SU-DHL-6 (cell line): ENCODE data around the gene DMAC1.

Source experiments
- H2AFZ ChIP-seq: fragments of 200-600 bp; sonication (generic); 2 replicates; pipeline ENCODE4 v1.6.1; 2014; ENCODE audit warnings: low read depth, mild to moderate bottlenecking, moderate library complexity, mixed read lengths, antibody characterized with exemption, low read length; ENCODE audit not compliant: severe bottlenecking
- H3F3A ChIP-seq: fragments of 200-600 bp; shearing (Covaris generic); 2 replicates; pipeline ENCODE4 v1.6.0; 2016; ENCODE audit warnings: antibody characterized with exemption, mild to moderate bottlenecking; ENCODE audit not compliant: insufficient read depth
- H3K27ac ChIP-seq: fragments of 200-600 bp; sonication (generic); 2 replicates; pipeline ENCODE4 v1.5.1; 2016; ENCODE audit warnings: low read depth, mild to moderate bottlenecking, low read length, moderate library complexity, mixed read lengths
- H3K27me3 ChIP-seq: fragments of 200-600 bp; sonication (generic), shearing (Covaris generic); 2 replicates; pipeline ENCODE4 v1.6.0; 2014; ENCODE audit warnings: mild to moderate bottlenecking, low read length
- H3K36me3 ChIP-seq: fragments of 200-600 bp; sonication (generic); 2 replicates; pipeline ENCODE4 v1.6.1; 2014; ENCODE audit warnings: mild to moderate bottlenecking, low read length, mixed read lengths
- H3K4me2 ChIP-seq: fragments of 300-600, 200-600 bp; shearing (Covaris generic), sonication (generic); 2 replicates; pipeline ENCODE4 v1.6.0; 2014; ENCODE audit warnings: low read length, low read depth, mild to moderate bottlenecking; ENCODE audit not compliant: poor library complexity, severe bottlenecking
- H3K4me3 ChIP-seq: fragments of 200-600 bp; sonication (generic); 2 replicates; pipeline ENCODE4 v1.5.1; 2014; ENCODE audit warnings: antibody characterized with exemption, low read length, mild to moderate bottlenecking, mixed read lengths; ENCODE audit not compliant: insufficient read depth, poor library complexity, severe bottlenecking
- H3K79me2 ChIP-seq: fragments of 200-600 bp; sonication (generic); 2 replicates; pipeline ENCODE4 v1.6.1; 2014; ENCODE audit warnings: mild to moderate bottlenecking, low read length, moderate library complexity; ENCODE audit not compliant: insufficient read depth
- H3K9ac ChIP-seq: fragments of 200-600 bp; sonication (generic); 2 replicates; pipeline ENCODE4 v1.7.0; 2014; ENCODE audit warnings: mild to moderate bottlenecking, low read length
- H3K9me2 ChIP-seq: fragments of 200-600 bp; sonication (generic); replicated peaks from 2 replicates; pipeline ENCODE4 v1.6.1; 2014; ENCODE audit warnings: low read length; ENCODE audit not compliant: insufficient read depth
- H3K9me3 ChIP-seq: fragments of 200-600 bp; sonication (generic); 2 replicates; pipeline ENCODE4 v1.6.1; 2014; ENCODE audit warnings: low read length, mixed read lengths; ENCODE audit not compliant: insufficient read depth
- H4K20me1 ChIP-seq: fragments of 200-600 bp; sonication (generic); 2 replicates; pipeline ENCODE4 v1.6.1; 2014; ENCODE audit warnings: low read depth, mild to moderate bottlenecking, antibody characterized with exemption, low read length, moderate library complexity, mixed read lengths
- CTCF ChIP-seq: fragments of 200-600 bp; sonication (generic); IDR thresholded peaks from one replicate; pipeline ENCODE4 v1.5.1; 2017; ENCODE audit warnings: antibody characterized with exemption, mild to moderate bottlenecking, low read length, moderate library complexity; ENCODE audit not compliant: insufficient read depth, poor library complexity, severe bottlenecking
- EZH2phosphoT487 ChIP-seq: fragments of 200-600 bp; sonication (generic), shearing (Covaris generic); conservative IDR thresholded peaks from 2 replicates; pipeline ENCODE4 v1.6.1; 2018; ENCODE audit warnings: mild to moderate bottlenecking, antibody characterized with exemption, low read length, moderate library complexity, mixed read lengths

DMAC1 gene

GRCh38 chr9:7844242-7844641, 44.7 kb upstream of the DMAC1 start:
- H3K9me2 ChIP-seq: no peaks in the 10 kb centered on the region
- H3K9me3 ChIP-seq: no peaks in the 10 kb centered on the region
- TF ChIP-seq EZH2phosphoT487 (no peak), CTCF (peak; percentile 26)

GRCh38 chr9:7841831-7842230, 42.3 kb upstream of the DMAC1 start:
- Histone ChIP-seq H3K27ac (no peak overlapping the region), H3K27me3 (no peaks in the 10 kb centered on the region), H3K79me2 (no peaks in the 10 kb centered on the region)

More at GRCh38 chr9:7844242-7844641, 44.7 kb upstream of the DMAC1 start:
- H2AFZ ChIP-seq: no peak overlapping the region
- no peaks in the 10 kb centered on the region for H3K79me2 ChIP-seq
- H3F3A ChIP-seq: no peaks in the 10 kb centered on the region
- no peaks in the 10 kb centered on the region for H3K27me3 ChIP-seq
- H3K4me3 ChIP-seq: no peak overlapping the region
- H3K36me3 ChIP-seq: no peaks in the 10 kb centered on the region
- H3K9ac ChIP-seq: no peak overlapping the region
- no peaks in the 10 kb centered on the region for H4K20me1 ChIP-seq
- H3K27ac ChIP-seq: no peak overlapping the region
- H3K4me2 ChIP-seq: no peak overlapping the region

GRCh38 chr9:7834531-7834930, 35.0 kb upstream of the DMAC1 start:
- no peak overlapping the region for H3K4me3 ChIP-seq
- H3K79me2 ChIP-seq: no peaks in the 10 kb centered on the region
- H3K4me2 ChIP-seq: no peak overlapping the region
- H4K20me1 ChIP-seq: no peaks in the 10 kb centered on the region
- no peak overlapping the region for H3K27ac ChIP-seq
- H3K9me2 ChIP-seq: no peaks in the 10 kb centered on the region
- no peaks in the 10 kb centered on the region for H3F3A ChIP-seq
- no peak overlapping the region for H2AFZ ChIP-seq
- H3K36me3 ChIP-seq: no peaks in the 10 kb centered on the region
- H3K27me3 ChIP-seq: no peaks in the 10 kb centered on the region
- H3K9ac ChIP-seq: no peak overlapping the region
- TF ChIP-seq CTCF (no peak), EZH2phosphoT487 (no peak)
- no peaks in the 10 kb centered on the region for H3K9me3 ChIP-seq

More at GRCh38 chr9:7841831-7842230, 42.3 kb upstream of the DMAC1 start:
- Histone ChIP-seq H3F3A (no peaks in the 10 kb centered on the region), H4K20me1 (no peaks in the 10 kb centered on the region), H3K9me3 (no peaks in the 10 kb centered on the region), H3K9ac (no peak overlapping the region), H3K9me2 (no peaks in the 10 kb centered on the region), H3K4me2 (no peak overlapping the region), H2AFZ (no peak overlapping the region), H3K4me3 (no peak overlapping the region), H3K36me3 (no peaks in the 10 kb centered on the region)
- no peak for TF ChIP-seq EZH2phosphoT487
- no peak for TF ChIP-seq CTCF
